Measurements from ENCODE around the gene SRRD. TPM values are rescaled to one million over a fixed set of nuclear protein-coding genes. Genes with fewer than 3 reads are reported as not detected.

The SRRD gene
- total RNA-seq, 1 donor from 2014 or later = 34.4 TPM

- TF ChIP-seq CTCF (IDR thresholded peaks at IDR 0.05; ENCODE audit: insufficient read depth, low read depth, low read length) (no peak), EZH2 (IDR thresholded peaks at IDR 0.05; ENCODE audit: insufficient read depth, low read length) (no peak)
- no peak overlapping the region for H2AFZ ChIP-seq (ENCODE audit: low read depth, low read length)
- H3K9ac ChIP-seq (ENCODE audit: low read length) = no peak overlapping the region
- H3K4me1 ChIP-seq (ENCODE audit: insufficient read depth, low read length) = peaks cover 14% of the 10 kb centered on the region
- FAIRE-seq = no peak
- peaks cover 20% of the 10 kb centered on the region for H3K79me2 ChIP-seq (ENCODE audit: insufficient read depth, low read length)
- Mint-ChIP-seq H3K4me1 (ENCODE audit: low read depth, unreplicated experiment) (peaks cover 11% of the 10 kb centered on the region), H3K4me3 (ENCODE audit: unreplicated experiment) (no peak overlapping the region), H3K36me3 (ENCODE audit: low read depth, unreplicated experiment) (peaks cover 42% of the 10 kb centered on the region), H3K9me3 (ENCODE audit: unreplicated experiment) (no peaks in the 10 kb centered on the region), H3K27me3 (ENCODE audit: low read depth, unreplicated experiment) (no peaks in the 10 kb centered on the region), H3K27ac (ENCODE audit: unreplicated experiment) (no peak overlapping the region)
- DNase-seq (ENCODE audit: low read depth) = no peak
- no peak overlapping the region for H3K4me3 ChIP-seq (ENCODE audit: insufficient read depth, low read depth, low read length)
- H3K4me2 ChIP-seq (ENCODE audit: low read length) = no peak overlapping the region
- H4K20me1 ChIP-seq (ENCODE audit: insufficient read depth, low read length) = no peaks in the 10 kb centered on the region
- peaks cover 76% of the 10 kb centered on the region for H3K36me3 ChIP-seq (ENCODE audit: insufficient read depth, low read length)
- no peaks in the 10 kb centered on the region for H3K9me3 ChIP-seq (ENCODE audit: insufficient read depth, low read depth, low read length)
- H3K27ac ChIP-seq (ENCODE audit: low read depth, low read length) = peak overlapping the region; percentile 77
- H3K27me3 ChIP-seq (ENCODE audit: insufficient read depth, low read length) = no peaks in the 10 kb centered on the region
These were observed 10.8 kb downstream of the SRRD start for GRCh38 chr22:26494506-26494905.

GRCh38 chr22:26496456-26496855 is 12.8 kb downstream of the SRRD start:
- Mint-ChIP-seq H3K9me3 (ENCODE audit: unreplicated experiment) (no peaks in the 10 kb centered on the region), H3K4me1 (ENCODE audit: low read depth, unreplicated experiment) (peaks cover 24% of the 10 kb centered on the region), H3K4me3 (ENCODE audit: unreplicated experiment) (no peak overlapping the region), H3K27me3 (ENCODE audit: low read depth, unreplicated experiment) (no peaks in the 10 kb centered on the region), H3K27ac (ENCODE audit: unreplicated experiment) (peak overlapping the region; percentile 47), H3K36me3 (ENCODE audit: low read depth, unreplicated experiment) (peaks cover 39% of the 10 kb centered on the region)
- no peak for TF ChIP-seq EZH2 (IDR thresholded peaks at IDR 0.05; ENCODE audit: insufficient read depth, low read length)
- no peak for TF ChIP-seq CTCF (IDR thresholded peaks at IDR 0.05; ENCODE audit: insufficient read depth, low read depth, low read length)
- Histone ChIP-seq H3K9me3 (ENCODE audit: insufficient read depth, low read depth, low read length) (no peaks in the 10 kb centered on the region), H3K4me1 (ENCODE audit: insufficient read depth, low read length) (peaks cover 30% of the 10 kb centered on the region), H3K27me3 (ENCODE audit: insufficient read depth, low read length) (no peaks in the 10 kb centered on the region), H3K9ac (ENCODE audit: low read length) (peak overlapping the region; percentile 19), H3K36me3 (ENCODE audit: insufficient read depth, low read length) (peaks cover 64% of the 10 kb centered on the region), H4K20me1 (ENCODE audit: insufficient read depth, low read length) (no peaks in the 10 kb centered on the region), H3K79me2 (ENCODE audit: insufficient read depth, low read length) (peaks cover 20% of the 10 kb centered on the region), H3K4me2 (ENCODE audit: low read length) (no peak overlapping the region), H3K4me3 (ENCODE audit: insufficient read depth, low read depth, low read length) (no peak overlapping the region), H2AFZ (ENCODE audit: low read depth, low read length) (no peak overlapping the region), H3K27ac (ENCODE audit: low read depth, low read length) (peak overlapping the region; percentile 44)
- FAIRE-seq (no peak), DNase-seq (ENCODE audit: low read depth) (peak; percentile 73)

- Histone ChIP-seq H3K36me3 (ENCODE audit: insufficient read depth, low read length) (peaks cover 61% of the 10 kb centered on the region), H4K20me1 (ENCODE audit: insufficient read depth, low read length) (no peaks in the 10 kb centered on the region), H3K9me3 (ENCODE audit: insufficient read depth, low read depth, low read length) (no peaks in the 10 kb centered on the region), H3K79me2 (ENCODE audit: insufficient read depth, low read length) (peaks cover 14% of the 10 kb centered on the region), H3K4me1 (ENCODE audit: insufficient read depth, low read length) (peaks cover 23% of the 10 kb centered on the region), H3K27me3 (ENCODE audit: insufficient read depth, low read length) (no peaks in the 10 kb centered on the region), H3K27ac (ENCODE audit: low read depth, low read length) (peak overlapping the region; percentile 98), H3K4me3 (ENCODE audit: insufficient read depth, low read depth, low read length) (no peak overlapping the region), H2AFZ (ENCODE audit: low read depth, low read length) (no peak overlapping the region), H3K9ac (ENCODE audit: low read length) (peak overlapping the region; percentile 32), H3K4me2 (ENCODE audit: low read length) (no peak overlapping the region)
- TF ChIP-seq CTCF (IDR thresholded peaks at IDR 0.05; ENCODE audit: insufficient read depth, low read depth, low read length) (no peak), EZH2 (IDR thresholded peaks at IDR 0.05; ENCODE audit: insufficient read depth, low read length) (no peak)
- H3K27me3 Mint-ChIP-seq (ENCODE audit: low read depth, unreplicated experiment) = no peaks in the 10 kb centered on the region
- H3K36me3 Mint-ChIP-seq (ENCODE audit: low read depth, unreplicated experiment) = peaks cover 33% of the 10 kb centered on the region
- peak overlapping the region; percentile 58 for H3K4me3 Mint-ChIP-seq (ENCODE audit: unreplicated experiment)
- H3K9me3 Mint-ChIP-seq (ENCODE audit: unreplicated experiment) = no peaks in the 10 kb centered on the region
- H3K4me1 Mint-ChIP-seq (ENCODE audit: low read depth, unreplicated experiment) = peaks cover 19% of the 10 kb centered on the region
- H3K27ac Mint-ChIP-seq (ENCODE audit: unreplicated experiment) = peak overlapping the region; percentile 12
- no peak for DNase-seq (ENCODE audit: low read depth)
- FAIRE-seq = no peak
These were observed 15.6 kb downstream of the SRRD start for GRCh38 chr22:26499188-26499703.

Measured in astrocyte (in vitro differentiated cells and primary cell).